K562 (cell line): ENCODE data around the gene DYNC2LI1.

ENCODE experiments used
- ATF3 ChIP-seq, 2 experiments: fragments of 450-650 bp in 1 of 2; sonication (generic) in 1 of 2; formaldehyde crosslinking in 1 of 2; IDR thresholded peaks in 1 of 2; conservative IDR thresholded peaks in 1 of 2; 2 replicates each; pipeline versions ENCODE4 v1.6.1 to v1.8.1; 2016 to 2023; ENCODE audit warnings: mild to moderate bottlenecking in 2 of 2, moderate library complexity in 2 of 2, inconsistent platforms in 1 of 2, missing genetic modification reagents in 1 of 2
- CTCF ChIP-seq, 3 experiments: IDR thresholded peaks in 2 of 3; conservative IDR thresholded peaks in 1 of 3; 2 replicates each; pipeline ENCODE4 v1.5.1; 2011 to 2012; ENCODE audit warnings: low read length in 3 of 3, mild to moderate bottlenecking in 3 of 3, control low read depth in 2 of 3, improper control_type of control experiment in 1 of 3, inconsistent platforms in 1 of 3, low read depth in 1 of 3, mixed read lengths in 1 of 3, moderate library complexity in 1 of 3; ENCODE audit not compliant: insufficient read depth in 2 of 3
- FOSL1 ChIP-seq: fragments of 200-800 bp; sonication (Bioruptor generic); conservative IDR thresholded peaks from 2 replicates; pipeline ENCODE4 v1.6.1; 2016; ENCODE audit warnings: missing genetic modification characterization, missing compliant biosample characterization
- HDGF ChIP-seq: fragments of 450-650 bp; IDR thresholded peaks from 2 replicates; pipeline ENCODE4 v1.6.1; 2016
- KDM5B ChIP-seq: fragments of 200-600 bp; sonication (generic); IDR thresholded peaks from 2 replicates; pipeline ENCODE4 v1.6.1; 2012; ENCODE audit warnings: low read depth, mild to moderate bottlenecking, moderate library complexity, low read length, control low read depth, inconsistent platforms; ENCODE audit not compliant: insufficient replicate concordance
- NELFE ChIP-seq: IDR thresholded peaks from 2 replicates; pipeline ENCODE4 v1.6.1; 2011; ENCODE audit warnings: mild to moderate bottlenecking; ENCODE audit not compliant: insufficient read depth, insufficient read length
- YY1 ChIP-seq, 3 experiments: IDR thresholded peaks; 2 replicates each; pipeline ENCODE4 v1.6.1; 2011; ENCODE audit warnings: low read length in 2 of 3, mild to moderate bottlenecking in 2 of 3, moderate library complexity in 2 of 3, borderline replicate concordance in 1 of 3, control low read depth in 1 of 3, low read depth in 1 of 3; ENCODE audit not compliant: insufficient read depth in 3 of 3, insufficient replicate concordance in 2 of 3, control insufficient read depth in 1 of 3, insufficient read length in 1 of 3; ENCODE audit errors: extremely low read depth in 1 of 3
- ZBTB34 ChIP-seq: fragments of 250-450 bp; sonication (Bioruptor Pico); IDR thresholded peaks from 2 replicates; pipeline ENCODE4 v1.8.0; 2021; ENCODE audit warnings: mild to moderate bottlenecking, moderate library complexity
- ZNF274 ChIP-seq: IDR thresholded peaks from 2 replicates; pipeline ENCODE4 v1.6.1; 2011; ENCODE audit warnings: low read depth, mild to moderate bottlenecking, low read length, moderate library complexity, borderline replicate concordance

- TF ChIP-seq HDGF (no peak), ZBTB34 (CRISPR knock-in tag) (no peak), FOSL1 (no peak), CTCF (IDR thresholded peaks at IDR 0.05 in 2 of 3, conservative IDR thresholded peaks at IDR 0.05 in 1 of 3; ENCODE audit: insufficient read depth in 2 of 3, low read depth in 1 of 3, low read length in 3 of 3) (no peak), ZNF274 (no peak), ATF3 (IDR thresholded peaks at IDR 0.05) (no peak), ATF3 (CRISPR knock-in tag; conservative IDR thresholded peaks at IDR 0.05) (no peak), YY1 (IDR thresholded peaks at IDR 0.05; ENCODE audit: borderline replicate concordance in 1 of 3, control insufficient read depth in 1 of 3, extremely low read depth in 1 of 3, insufficient read depth in 3 of 3, insufficient read length in 1 of 3, insufficient replicate concordance in 2 of 3, low read depth in 1 of 3, low read length in 2 of 3) (no peak), NELFE (no peak), KDM5B (no peak)
These were observed 63.2 kb downstream of the DYNC2LI1 start for GRCh38 chr2:43837033-43837432.
